ENCODE results near the gene FCRL2.
A peak's percentile ranks its signal among the peaks of the same experiment; 100 is the strongest.

FCRL2 gene

DNA sequence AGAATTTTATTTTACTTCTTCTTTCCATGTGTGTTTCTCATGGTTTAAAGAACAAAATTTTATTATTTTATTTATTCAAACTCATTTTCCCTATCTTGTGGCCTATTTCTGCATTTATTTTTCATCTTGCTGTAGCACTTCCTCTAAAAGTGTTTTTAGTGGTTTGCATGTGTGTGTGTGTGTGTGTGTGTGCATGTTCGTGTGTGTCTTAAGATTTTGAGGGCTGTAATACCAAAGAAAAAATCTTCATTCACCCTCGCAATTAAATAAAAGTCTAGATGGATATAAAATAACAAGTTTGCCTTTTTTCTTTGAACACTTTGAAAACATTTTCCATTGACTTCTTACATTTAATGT lies 51.7 kb downstream of the FCRL2 start:
- CTCF ChIA-PET, result no interaction called here
- H3K4me1 ChIP-seq (ENCODE audit: control extremely low read depth in 1 of 4, control insufficient read depth in 4 of 4, insufficient read depth in 4 of 4, low read length in 3 of 4), result peaks cover 0 to 4% (median under 1%) of the 10 kb centered on the region in 4 experiments
- whole genome bisulfite sequencing (ENCODE audit: insufficient coverage), result no CpG with 5 or more reads among the region's 2 CpGs
- no peaks in the 10 kb centered on the region for H3K36me3 ChIP-seq (ENCODE audit: control insufficient read depth in 4 of 4, insufficient read depth in 4 of 4, low read length in 3 of 4)
- POLR2A ChIA-PET, result no interaction called here
- H3K27me3 ChIP-seq (replicated peaks in 2 of 5; ENCODE audit: control insufficient read depth in 4 of 5, insufficient read depth in 5 of 5, low read length in 4 of 5), result no peaks in the 10 kb centered on the region
- peaks cover 0 to 23% (median 10%) of the 10 kb centered on the region in 5 experiments for H3K9me3 ChIP-seq (ENCODE audit: control extremely low read depth in 1 of 5, control insufficient read depth in 4 of 5, insufficient read depth in 2 of 5, low read depth in 1 of 5, low read length in 4 of 5)
- DNase-seq, result peak; percentile 72 to 93 (median 91)
- no peak overlapping the region for H3K27ac ChIP-seq (ENCODE audit: insufficient read depth in 1 of 2, low read depth in 1 of 2, low read length in 2 of 2, poor library complexity in 1 of 2, severe bottlenecking in 2 of 2)
- no peak overlapping the region for H3K4me3 ChIP-seq (ENCODE audit: control insufficient read depth in 1 of 7, extremely low read depth in 1 of 7, insufficient read depth in 4 of 7, low read depth in 2 of 7, low read length in 6 of 7)

- Histone ChIP-seq H3K4me3 (ENCODE audit: control insufficient read depth in 1 of 7, extremely low read depth in 1 of 7, insufficient read depth in 4 of 7, low read depth in 2 of 7, low read length in 6 of 7) (no peak overlapping the region), H3K4me1 (ENCODE audit: control extremely low read depth in 1 of 4, control insufficient read depth in 4 of 4, insufficient read depth in 4 of 4, low read length in 3 of 4) (peaks cover 0 to 4% (median under 1%) of the 10 kb centered on the region in 4 experiments), H3K27ac (ENCODE audit: insufficient read depth in 1 of 2, low read depth in 1 of 2, low read length in 2 of 2, poor library complexity in 1 of 2, severe bottlenecking in 2 of 2) (no peak overlapping the region), H3K9me3 (ENCODE audit: control extremely low read depth in 1 of 5, control insufficient read depth in 4 of 5, insufficient read depth in 2 of 5, low read depth in 1 of 5, low read length in 4 of 5) (peaks cover 0 to 23% (median 10%) of the 10 kb centered on the region in 5 experiments), H3K27me3 (replicated peaks in 2 of 5; ENCODE audit: control insufficient read depth in 4 of 5, insufficient read depth in 5 of 5, low read length in 4 of 5) (no peaks in the 10 kb centered on the region), H3K36me3 (ENCODE audit: control insufficient read depth in 4 of 4, insufficient read depth in 4 of 4, low read length in 3 of 4) (no peaks in the 10 kb centered on the region)
- ChIA-PET CTCF (no interaction called here), POLR2A (no interaction called here)
- DNase-seq, result no peak
- WGBS (ENCODE audit: insufficient coverage), result 100% methylated on average over 2 of the region's 2 CpGs
These were observed 52.3 kb downstream of the FCRL2 start for GRCh38 chr1:157724537-157725220.

DNA sequence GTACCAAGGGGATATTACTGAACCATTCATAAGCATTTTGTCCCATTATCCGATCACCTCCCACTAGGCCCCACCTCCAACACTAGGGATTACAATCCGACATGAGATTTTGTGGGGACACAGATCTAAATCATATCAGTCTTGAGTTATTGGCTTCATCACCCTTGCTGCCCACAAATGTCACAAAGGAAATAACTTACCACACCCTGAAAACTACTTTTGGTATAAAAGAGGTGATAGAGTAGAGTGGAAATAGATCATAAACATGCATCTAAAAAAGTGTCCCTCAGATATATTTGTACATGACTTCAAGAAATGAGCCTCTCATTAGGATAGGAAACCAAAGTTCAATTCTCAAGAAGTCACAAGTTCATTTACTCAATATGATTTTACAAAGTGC lies 53.8 kb downstream of the FCRL2 start:
- Histone ChIP-seq H3K9me3 (ENCODE audit: control extremely low read depth in 1 of 5, control insufficient read depth in 4 of 5, insufficient read depth in 2 of 5, low read depth in 1 of 5, low read length in 4 of 5) (peaks cover 0 to 23% (median 10%) of the 10 kb centered on the region in 5 experiments), H3K27me3 (replicated peaks in 2 of 5; ENCODE audit: control insufficient read depth in 4 of 5, insufficient read depth in 5 of 5, low read length in 4 of 5) (no peaks in the 10 kb centered on the region), H3K4me1 (ENCODE audit: control extremely low read depth in 1 of 4, control insufficient read depth in 4 of 4, insufficient read depth in 4 of 4, low read length in 3 of 4) (peaks cover 0 to 4% (median under 1%) of the 10 kb centered on the region in 4 experiments), H3K27ac (ENCODE audit: insufficient read depth in 1 of 2, low read depth in 1 of 2, low read length in 2 of 2, poor library complexity in 1 of 2, severe bottlenecking in 2 of 2) (no peak overlapping the region), H3K4me3 (ENCODE audit: control insufficient read depth in 1 of 7, extremely low read depth in 1 of 7, insufficient read depth in 4 of 7, low read depth in 2 of 7, low read length in 6 of 7) (no peak overlapping the region), H3K36me3 (ENCODE audit: control insufficient read depth in 4 of 4, insufficient read depth in 4 of 4, low read length in 3 of 4) (no peaks in the 10 kb centered on the region)
- ChIA-PET POLR2A (no interaction called here), CTCF (no interaction called here)
- DNase-seq, result no peak
- WGBS (ENCODE audit: insufficient coverage), result no CpG with 5 or more reads among the region's 2 CpGs

DNA sequence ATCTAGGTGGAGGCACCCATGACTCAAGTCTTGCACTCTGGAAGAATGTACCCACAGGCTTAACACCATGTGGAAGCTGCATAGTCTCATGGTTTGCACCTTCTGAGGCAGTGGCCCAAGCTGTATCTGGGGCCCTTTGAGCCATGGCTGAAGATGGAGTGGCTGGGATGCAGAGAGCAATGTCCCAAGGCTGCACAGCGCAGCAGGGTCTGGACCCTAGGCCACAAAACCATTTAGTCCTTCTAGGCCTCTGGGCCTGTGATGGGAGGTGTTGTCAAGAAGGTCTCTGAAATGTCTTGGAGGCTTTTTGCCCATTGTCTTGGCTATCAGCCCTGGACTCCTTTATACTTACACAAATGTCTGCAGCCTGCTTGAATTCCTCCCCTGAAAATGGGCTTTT lies 54.9 kb downstream of the FCRL2 start:
- peaks cover 0 to 23% (median 10%) of the 10 kb centered on the region in 5 experiments for H3K9me3 ChIP-seq (ENCODE audit: control extremely low read depth in 1 of 5, control insufficient read depth in 4 of 5, insufficient read depth in 2 of 5, low read depth in 1 of 5, low read length in 4 of 5)

GRCh38 chr1:157715736-157716135 lies 61.2 kb downstream of the FCRL2 start:
- ChIA-PET POLR2A (no interaction called here), CTCF (no interaction called here)
- no peak overlapping the region for H3K4me3 ChIP-seq (ENCODE audit: control insufficient read depth in 1 of 7, extremely low read depth in 1 of 7, insufficient read depth in 4 of 7, low read depth in 2 of 7, low read length in 6 of 7)
- no peak overlapping the region for H3K27ac ChIP-seq (ENCODE audit: insufficient read depth in 1 of 2, low read depth in 1 of 2, low read length in 2 of 2, poor library complexity in 1 of 2, severe bottlenecking in 2 of 2)
- no peaks in the 10 kb centered on the region for H3K4me1 ChIP-seq (ENCODE audit: control extremely low read depth in 1 of 4, control insufficient read depth in 4 of 4, insufficient read depth in 4 of 4, low read length in 3 of 4)
- 97% methylated on average over 3 of the region's 5 CpGs for WGBS (ENCODE audit: insufficient coverage)
- no peaks in the 10 kb centered on the region for H3K36me3 ChIP-seq (ENCODE audit: control insufficient read depth in 4 of 4, insufficient read depth in 4 of 4, low read length in 3 of 4)
- no peak for DNase-seq
- peaks cover 0 to 2% (median 0%) of the 10 kb centered on the region in 5 experiments for H3K9me3 ChIP-seq (ENCODE audit: control extremely low read depth in 1 of 5, control insufficient read depth in 4 of 5, insufficient read depth in 2 of 5, low read depth in 1 of 5, low read length in 4 of 5)
- H3K27me3 ChIP-seq (replicated peaks in 2 of 5; ENCODE audit: control insufficient read depth in 4 of 5, insufficient read depth in 5 of 5, low read length in 4 of 5), result no peaks in the 10 kb centered on the region

More for the DNA sequence above, 54.9 kb downstream of the FCRL2 start:
- ChIA-PET CTCF (no interaction called here), POLR2A (no interaction called here)
- no peak for DNase-seq
- Histone ChIP-seq H3K27me3 (replicated peaks in 2 of 5; ENCODE audit: control insufficient read depth in 4 of 5, insufficient read depth in 5 of 5, low read length in 4 of 5) (no peaks in the 10 kb centered on the region), H3K36me3 (ENCODE audit: control insufficient read depth in 4 of 4, insufficient read depth in 4 of 4, low read length in 3 of 4) (no peaks in the 10 kb centered on the region), H3K4me1 (ENCODE audit: control extremely low read depth in 1 of 4, control insufficient read depth in 4 of 4, insufficient read depth in 4 of 4, low read length in 3 of 4) (peaks cover 0 to 2% (median under 1%) of the 10 kb centered on the region in 4 experiments), H3K4me3 (ENCODE audit: control insufficient read depth in 1 of 7, extremely low read depth in 1 of 7, insufficient read depth in 4 of 7, low read depth in 2 of 7, low read length in 6 of 7) (no peak overlapping the region), H3K27ac (ENCODE audit: insufficient read depth in 1 of 2, low read depth in 1 of 2, low read length in 2 of 2, poor library complexity in 1 of 2, severe bottlenecking in 2 of 2) (no peak overlapping the region)
- 100% methylated on average over 1 of the region's 1 CpG for whole genome bisulfite sequencing (ENCODE audit: insufficient coverage)

- H3K4me1 ChIP-seq (ENCODE audit: control extremely low read depth in 1 of 4, control insufficient read depth in 4 of 4, insufficient read depth in 4 of 4, low read length in 3 of 4), result no peaks in the 10 kb centered on the region
- H3K27me3 ChIP-seq (replicated peaks in 2 of 5; ENCODE audit: control insufficient read depth in 4 of 5, insufficient read depth in 5 of 5, low read length in 4 of 5), result no peaks in the 10 kb centered on the region
- POLR2A ChIA-PET, result interaction anchor here (0.6 to 0.7 kb wide), 2 partner anchors 8 to 139 kb away, joined by 3 to 4 read pairs; no protein-coding TSS in a partner anchor
- no peak overlapping the region for H3K27ac ChIP-seq (ENCODE audit: insufficient read depth in 1 of 2, low read depth in 1 of 2, low read length in 2 of 2, poor library complexity in 1 of 2, severe bottlenecking in 2 of 2)
- no peak for DNase-seq
- H3K4me3 ChIP-seq (ENCODE audit: control insufficient read depth in 1 of 7, extremely low read depth in 1 of 7, insufficient read depth in 4 of 7, low read depth in 2 of 7, low read length in 6 of 7), result no peak overlapping the region
- CTCF ChIA-PET, result interaction anchor here (1.1 to 1.3 kb wide), 2 partner anchors 12 to 21 kb away, joined by 3 to 4 read pairs; partner anchors contain the start of gene FCRL3
- no peaks in the 10 kb centered on the region for H3K36me3 ChIP-seq (ENCODE audit: control insufficient read depth in 4 of 4, insufficient read depth in 4 of 4, low read length in 3 of 4)
- H3K9me3 ChIP-seq (ENCODE audit: control extremely low read depth in 1 of 5, control insufficient read depth in 4 of 5, insufficient read depth in 2 of 5, low read depth in 1 of 5, low read length in 4 of 5), result no peaks in the 10 kb centered on the region
These were observed 65.1 kb downstream of the FCRL2 start for GRCh38 chr1:157711802-157712201.

DNA sequence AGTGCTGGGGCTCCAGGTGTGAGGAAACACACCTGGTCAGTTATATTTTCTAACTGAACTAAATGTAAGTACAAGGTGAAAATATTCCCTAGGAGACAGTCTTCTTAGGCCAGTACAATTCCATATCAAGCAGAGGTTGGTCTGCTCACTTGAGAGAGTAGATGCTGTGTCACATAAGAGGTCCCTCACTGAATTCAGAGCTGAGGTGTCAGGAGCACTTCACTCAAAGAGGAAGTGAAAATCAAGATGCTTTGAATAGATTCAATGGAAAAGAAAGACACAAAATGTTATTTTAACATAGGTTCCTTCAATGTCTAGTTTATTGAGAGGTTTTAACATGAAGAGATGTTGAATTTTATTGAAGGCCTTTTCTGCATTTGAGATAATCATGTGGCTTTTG lies 72.1 kb downstream of the FCRL2 start:
- ChIA-PET CTCF (no interaction called here), POLR2A (no interaction called here)

More for the DNA sequence above, 72.1 kb downstream of the FCRL2 start:
- Histone ChIP-seq H3K27ac (ENCODE audit: insufficient read depth in 1 of 2, low read depth in 1 of 2, low read length in 2 of 2, poor library complexity in 1 of 2, severe bottlenecking in 2 of 2) (no peak overlapping the region), H3K27me3 (replicated peaks in 2 of 5; ENCODE audit: control insufficient read depth in 4 of 5, insufficient read depth in 5 of 5, low read length in 4 of 5) (peaks cover 0 to 4% (median 0%) of the 10 kb centered on the region in 5 experiments), H3K9me3 (ENCODE audit: control extremely low read depth in 1 of 5, control insufficient read depth in 4 of 5, insufficient read depth in 2 of 5, low read depth in 1 of 5, low read length in 4 of 5) (peaks cover 0 to 2% (median 0%) of the 10 kb centered on the region in 5 experiments), H3K4me1 (ENCODE audit: control extremely low read depth in 1 of 4, control insufficient read depth in 4 of 4, insufficient read depth in 4 of 4, low read length in 3 of 4) (no peaks in the 10 kb centered on the region), H3K4me3 (ENCODE audit: control insufficient read depth in 1 of 7, extremely low read depth in 1 of 7, insufficient read depth in 4 of 7, low read depth in 2 of 7, low read length in 6 of 7) (no peak overlapping the region), H3K36me3 (ENCODE audit: control insufficient read depth in 4 of 4, insufficient read depth in 4 of 4, low read length in 3 of 4) (no peaks in the 10 kb centered on the region)
- peak in 2 of 3 donors; percentile 43 to 52 for DNase-seq

Measured in common myeloid progenitor, CD34-positive (primary cell).